HG03571 (cell line): Measurements from ENCODE around the gene TAGLN2.

Experiments
- ATAC-seq: cut with Tn5 transposase; IDR thresholded peaks from one replicate; pipeline ENCODE4 v1.9.1; 2021; ENCODE audit not compliant: unreplicated experiment

Gene TAGLN2

GRCh38 chr1:159924791-159925718 lies at the start of gene TAGLN2:
Gene TAGLN2, minus strand, starts transcription at chr1:159925507. Its CDS starts 4,998 bp downstream, at chr1:159920509.
- peak; percentile 56 for ATAC-seq

GRCh38 chr1:159974350-159974965 lies 49.2 kb upstream of the TAGLN2 start:
- ATAC-seq, result no peak

- no peak for ATAC-seq
These were observed 48.1 kb upstream of the TAGLN2 start for GRCh38 chr1:159973350-159973940.

GRCh38 chr1:159972443-159973205 lies 47.3 kb upstream of the TAGLN2 start:
- no peak for ATAC-seq

- no peak for ATAC-seq
These were observed 45.6 kb upstream of the TAGLN2 start for GRCh38 chr1:159970932-159971342.

- ATAC-seq, result no peak
These were observed 43.6 kb upstream of the TAGLN2 start for GRCh38 chr1:159968901-159969300.

- no peak for ATAC-seq
These were observed 40.0 kb upstream of the TAGLN2 start for GRCh38 chr1:159965263-159965662.

- no peak for ATAC-seq
These were observed 38.8 kb upstream of the TAGLN2 start for GRCh38 chr1:159964144-159964543.

- ATAC-seq, result no peak
These were observed 36.9 kb upstream of the TAGLN2 start for GRCh38 chr1:159962176-159962575.

GRCh38 chr1:159961636-159962035 lies 36.3 kb upstream of the TAGLN2 start:
- ATAC-seq, result no peak

GRCh38 chr1:159960721-159961381 lies 35.5 kb upstream of the TAGLN2 start:
- no peak for ATAC-seq

GRCh38 chr1:159959451-159959850 lies 34.1 kb upstream of the TAGLN2 start:
- ATAC-seq, result no peak

- no peak for ATAC-seq
These were observed 33.5 kb upstream of the TAGLN2 start for GRCh38 chr1:159958719-159959380.

GRCh38 chr1:159957824-159958268 lies 32.5 kb upstream of the TAGLN2 start:
- no peak for ATAC-seq

- ATAC-seq, result no peak
These were observed 30.1 kb upstream of the TAGLN2 start for GRCh38 chr1:159955456-159955855.

GRCh38 chr1:159953536-159954515 lies 28.5 kb upstream of the TAGLN2 start, which contains the start of gene SLAMF9:
Gene SLAMF9, minus strand, starts transcription at chr1:159954237. Its CDS starts 100 bp downstream, at chr1:159954137.
- no peak for ATAC-seq

GRCh38 chr1:159952932-159953331 lies 27.6 kb upstream of the TAGLN2 start:
- no peak for ATAC-seq

GRCh38 chr1:159951551-159951950 lies 26.2 kb upstream of the TAGLN2 start:
- ATAC-seq, result no peak

- no peak for ATAC-seq
These were observed 25.7 kb upstream of the TAGLN2 start for GRCh38 chr1:159951016-159951415.
